GM12872 (cell line): ENCODE results near the gene ADAMTS1.

ENCODE experiments used
- CTCF ChIP-seq: IDR thresholded peaks from 3 replicates; pipeline ENCODE4 v1.5.1; 2011; ENCODE audit warnings: low read depth, mild to moderate bottlenecking, low read length, moderate library complexity; ENCODE audit not compliant: insufficient read depth

Gene ADAMTS1

DNA sequence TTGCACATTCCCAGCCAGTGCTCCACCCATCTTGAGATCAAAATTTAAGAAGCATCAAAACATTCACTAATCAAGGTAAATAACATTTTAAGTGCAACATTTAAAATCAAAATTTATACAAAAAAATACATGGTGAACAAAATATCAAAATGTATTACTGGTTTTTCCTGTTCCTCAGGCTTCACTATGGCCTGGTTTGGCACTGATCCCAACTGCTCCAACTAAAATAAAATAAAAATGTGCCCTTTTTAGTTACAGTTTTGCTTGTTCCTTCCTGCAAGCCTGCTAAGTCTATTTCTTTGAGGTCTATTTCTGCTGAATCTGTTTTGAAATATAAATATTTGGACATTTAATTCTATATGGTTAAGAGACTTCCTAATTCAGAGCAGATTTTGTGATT is 54.9 kb downstream of the ADAMTS1 start:
- TF ChIP-seq CTCF: no peak

- TF ChIP-seq CTCF: no peak
Measured at GRCh38 chr21:26788790-26789189, 56.4 kb downstream of the ADAMTS1 start.
